ENCODE results near the gene FCER1A. TPM values are rescaled to one million over a fixed set of nuclear protein-coding genes. Genes with fewer than 3 reads are reported as not detected.
"Not testable (repeated sequence)": the region's sequence is repeated elsewhere in the genome, so short reads cannot be mapped to it uniquely, and the experiment has no call there.

The FCER1A gene
- total RNA-seq, 4 donors from 2014 or later: not detected

- ATAC-seq (ENCODE audit: low FRiP score) (no peak), DNase-seq (ENCODE audit: low spot score) (no peak)
- no peak for TF ChIP-seq CTCF (IDR thresholded peaks at IDR 0.05)
These were observed 13.2 kb downstream of the FCER1A start for GRCh38 chr1:159315381-159315780.

- DNase-seq (ENCODE audit: low spot score) (no peak), ATAC-seq (ENCODE audit: low FRiP score) (no peak)
- TF ChIP-seq CTCF (IDR thresholded peaks at IDR 0.05): no peak
These were observed 16.8 kb downstream of the FCER1A start for GRCh38 chr1:159318784-159319551.

GRCh38 chr1:159334797-159335196 lies 32.7 kb downstream of the FCER1A start:
- DNase-seq (ENCODE audit: low spot score) (no peak), ATAC-seq (ENCODE audit: low FRiP score) (no peak)
- TF ChIP-seq CTCF (IDR thresholded peaks at IDR 0.05): no peak

GRCh38 chr1:159338018-159338417 lies 35.9 kb downstream of the FCER1A start:
- TF ChIP-seq CTCF (IDR thresholded peaks at IDR 0.05): no peak
- DNase-seq (ENCODE audit: low spot score) (no peak), ATAC-seq (ENCODE audit: low FRiP score) (no peak)

- DNase-seq (ENCODE audit: low spot score) (no peak), ATAC-seq (ENCODE audit: low FRiP score) (no peak)
- TF ChIP-seq CTCF (IDR thresholded peaks at IDR 0.05): no peak
These were observed 37.4 kb downstream of the FCER1A start for GRCh38 chr1:159339536-159339935.

- no peak for TF ChIP-seq CTCF (IDR thresholded peaks at IDR 0.05)
- ATAC-seq (ENCODE audit: low FRiP score) (no peak), DNase-seq (ENCODE audit: low spot score) (no peak)
These were observed 39.6 kb downstream of the FCER1A start for GRCh38 chr1:159341736-159342135.

- no peak for DNase-seq (ENCODE audit: low spot score)
- no peak for TF ChIP-seq CTCF (IDR thresholded peaks at IDR 0.05)
- ATAC-seq (ENCODE audit: low FRiP score): no peak
These were observed 40.8 kb downstream of the FCER1A start for GRCh38 chr1:159342761-159343425.

- DNase-seq (ENCODE audit: low spot score): not testable (repeated sequence)
These were observed 47.2 kb downstream of the FCER1A start for GRCh38 chr1:159349374-159349773.

More at GRCh38 chr1:159349374-159349773, 47.2 kb downstream of the FCER1A start:
- not testable (repeated sequence) for ATAC-seq (ENCODE audit: low FRiP score)

Measured in omental fat pad (tissue), 4 donors.